ENCODE results near the gene ASL.

DNA sequence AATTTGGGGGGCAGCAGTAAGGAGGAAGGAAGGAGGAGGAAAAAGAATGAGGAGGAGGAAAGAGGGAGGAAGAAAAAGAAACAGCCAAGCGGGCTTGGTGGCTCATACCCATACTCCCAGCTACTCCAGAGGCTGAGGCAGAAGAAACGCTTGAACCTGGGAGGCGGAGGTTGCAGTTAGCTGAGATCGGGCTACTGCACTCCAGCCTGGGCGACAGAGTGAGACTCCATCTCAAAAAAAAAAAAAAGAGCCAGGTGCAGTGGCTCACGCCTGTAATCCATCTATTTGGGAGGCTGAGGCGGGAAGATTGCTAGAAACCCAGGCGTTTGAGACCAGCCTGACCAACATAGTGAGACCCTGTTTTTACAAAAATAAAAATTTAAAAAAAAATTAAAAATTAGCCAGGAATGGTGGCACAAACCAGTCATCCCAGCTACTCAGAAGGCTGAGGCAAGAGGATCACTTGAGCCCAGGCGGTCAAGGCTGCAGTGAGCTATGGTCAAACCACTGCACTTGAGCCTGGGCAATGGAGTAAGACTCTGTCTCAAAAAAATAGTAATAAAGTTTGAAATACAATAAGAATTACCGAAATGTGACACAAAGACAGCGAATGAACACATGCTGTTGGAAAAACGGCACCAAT, 24.9 kb downstream of the ASL start:
- TF ChIP-seq, protein P1, sequence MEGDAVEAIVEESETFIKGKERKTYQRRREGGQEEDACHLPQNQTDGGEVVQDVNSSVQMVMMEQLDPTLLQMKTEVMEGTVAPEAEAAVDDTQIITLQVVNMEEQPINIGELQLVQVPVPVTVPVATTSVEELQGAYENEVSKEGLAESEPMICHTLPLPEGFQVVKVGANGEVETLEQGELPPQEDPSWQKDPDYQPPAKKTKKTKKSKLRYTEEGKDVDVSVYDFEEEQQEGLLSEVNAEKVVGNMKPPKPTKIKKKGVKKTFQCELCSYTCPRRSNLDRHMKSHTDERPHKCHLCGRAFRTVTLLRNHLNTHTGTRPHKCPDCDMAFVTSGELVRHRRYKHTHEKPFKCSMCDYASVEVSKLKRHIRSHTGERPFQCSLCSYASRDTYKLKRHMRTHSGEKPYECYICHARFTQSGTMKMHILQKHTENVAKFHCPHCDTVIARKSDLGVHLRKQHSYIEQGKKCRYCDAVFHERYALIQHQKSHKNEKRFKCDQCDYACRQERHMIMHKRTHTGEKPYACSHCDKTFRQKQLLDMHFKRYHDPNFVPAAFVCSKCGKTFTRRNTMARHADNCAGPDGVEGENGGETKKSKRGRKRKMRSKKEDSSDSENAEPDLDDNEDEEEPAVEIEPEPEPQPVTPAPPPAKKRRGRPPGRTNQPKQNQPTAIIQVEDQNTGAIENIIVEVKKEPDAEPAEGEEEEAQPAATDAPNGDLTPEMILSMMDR (IDR thresholded peaks at IDR 0.05) = no peak
- TF ChIP-seq POLR2A (IDR thresholded peaks at IDR 0.05) = no peak
